ACHN (cell line): Measurements from ENCODE around the gene LMBR1.

Experiments used
- DNase-seq: peaks from one replicate; pipeline ENCODE4 v3.0.0-alpha.2; 2015
- in situ Hi-C: cut with HindIII; loops from 2 replicates; pipeline ENCODE4 v1.10.0; 2017; ENCODE audit warnings: low sequenced_read_pairs, low pct_ligation_motif_present, low pct_unique_long_range_greater_than_20kb

The LMBR1 gene

GRCh38 chr7:156680281-156680680, 212.7 kb downstream of the LMBR1 start:
- no peak for DNase-seq
- in situ Hi-C loops: no loop called here

- no peak for DNase-seq
- in situ Hi-C loops: no loop called here
These were observed 215.5 kb downstream of the LMBR1 start for GRCh38 chr7:156677374-156678054.

GRCh38 chr7:156676263-156676662, 216.7 kb downstream of the LMBR1 start:
- no peak for DNase-seq
- in situ Hi-C loops: no loop called here

- DNase-seq: no peak
- in situ Hi-C loops: no loop called here
These were observed 217.3 kb downstream of the LMBR1 start for GRCh38 chr7:156675721-156676120.

GRCh38 chr7:156673902-156674301, 219.1 kb downstream of the LMBR1 start:
- DNase-seq: no peak
- in situ Hi-C loops: no loop called here

GRCh38 chr7:156673454-156673853, 219.5 kb downstream of the LMBR1 start:
- no peak for DNase-seq
- in situ Hi-C loops: no loop called here

GRCh38 chr7:156669035-156669828, 223.8 kb downstream of the LMBR1 start:
- in situ Hi-C loops: no loop called here
- no peak for DNase-seq

GRCh38 chr7:156668130-156668741, 224.7 kb downstream of the LMBR1 start:
- DNase-seq: no peak
- in situ Hi-C loops: no loop called here

GRCh38 chr7:156667110-156667426, 225.9 kb downstream of the LMBR1 start:
- no peak for DNase-seq
- in situ Hi-C loops: no loop called here

- DNase-seq: no peak
- in situ Hi-C loops: no loop called here
These were observed 226.4 kb downstream of the LMBR1 start for GRCh38 chr7:156666368-156667109.

GRCh38 chr7:156665101-156665500, 227.9 kb downstream of the LMBR1 start:
- no peak for DNase-seq
- in situ Hi-C loops: no loop called here

GRCh38 chr7:156662277-156662676, 230.7 kb downstream of the LMBR1 start:
- DNase-seq: no peak
- in situ Hi-C loops: no loop called here

- DNase-seq: no peak
- in situ Hi-C loops: no loop called here
These were observed 231.3 kb downstream of the LMBR1 start for GRCh38 chr7:156661637-156662036.

- in situ Hi-C loops: no loop called here
- DNase-seq: no peak
These were observed 233.0 kb downstream of the LMBR1 start for GRCh38 chr7:156659961-156660360.

- in situ Hi-C loops: no loop called here
- DNase-seq: no peak
These were observed 233.8 kb downstream of the LMBR1 start for GRCh38 chr7:156659203-156659602.

GRCh38 chr7:156657681-156658080, 235.3 kb downstream of the LMBR1 start:
- in situ Hi-C loops: no loop called here
- DNase-seq: no peak

- no peak for DNase-seq
- in situ Hi-C loops: no loop called here
These were observed 236.4 kb downstream of the LMBR1 start for GRCh38 chr7:156656598-156656997.

- in situ Hi-C loops: no loop called here
- DNase-seq: no peak
These were observed 237.0 kb downstream of the LMBR1 start for GRCh38 chr7:156655983-156656382.

GRCh38 chr7:156655251-156655650, 237.7 kb downstream of the LMBR1 start:
- in situ Hi-C loops: no loop called here
- DNase-seq: no peak
